ENCODE data around the gene PRM2. TPM values are rescaled to one million over a fixed set of nuclear protein-coding genes. Genes with fewer than 3 reads are reported as not detected.

Gene PRM2
- total and polyA plus RNA-seq, 2 of the 8 experiments (the other 6 are each of a cell fraction or from before 2014, with no cell fraction given), result not detected

DNA sequence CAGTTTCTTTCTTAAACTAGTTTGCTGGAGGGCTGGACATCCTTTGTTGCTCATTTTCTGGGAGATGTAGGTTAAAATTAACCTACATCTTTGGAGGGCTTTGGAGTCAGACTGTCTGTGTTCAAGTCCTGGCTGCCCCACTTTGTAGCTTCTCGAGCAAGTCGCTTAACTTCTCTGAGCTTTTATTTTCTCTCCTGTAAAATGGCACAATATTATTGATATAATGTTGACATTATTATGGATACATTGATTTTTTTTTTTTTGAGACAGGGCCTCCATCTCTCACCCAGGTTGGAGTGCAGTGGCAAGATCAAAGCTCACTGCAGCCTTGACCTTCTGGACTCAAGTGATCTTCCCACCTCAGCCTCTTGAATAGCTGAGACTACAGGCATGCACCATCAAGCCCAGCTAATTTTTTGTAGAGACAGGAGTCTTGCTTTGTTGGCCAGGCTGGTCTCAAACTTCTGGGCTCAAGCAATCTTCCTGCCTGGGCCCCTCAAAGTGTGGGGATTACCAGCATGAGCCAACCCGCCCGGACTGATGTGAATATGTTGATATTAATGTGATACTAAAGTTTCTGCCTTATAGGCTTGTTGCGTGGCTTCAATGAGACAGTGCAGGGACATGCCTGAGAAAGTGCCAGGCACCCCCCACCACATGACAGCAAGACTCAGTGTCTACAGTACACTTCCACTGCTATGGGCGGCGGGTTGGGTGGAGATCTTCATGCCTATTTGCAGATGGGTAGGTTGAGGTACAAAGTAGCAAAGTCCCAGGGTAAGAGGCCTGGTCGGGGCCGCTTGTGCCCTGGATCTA lies 37.4 kb upstream of the PRM2 start (continued):
- TF ChIP-seq NRF1 (IDR thresholded peaks at IDR 0.05; ENCODE audit: low read depth, low read length), result no peak
- no peak for TF ChIP-seq RXRA (IDR thresholded peaks at IDR 0.05; ENCODE audit: insufficient read depth, low read depth, low read length)
- no peak for TF ChIP-seq ZNF274 (IDR thresholded peaks at IDR 0.05; ENCODE audit: borderline replicate concordance, extremely low read depth, low read length)
- TF ChIP-seq, protein P1, sequence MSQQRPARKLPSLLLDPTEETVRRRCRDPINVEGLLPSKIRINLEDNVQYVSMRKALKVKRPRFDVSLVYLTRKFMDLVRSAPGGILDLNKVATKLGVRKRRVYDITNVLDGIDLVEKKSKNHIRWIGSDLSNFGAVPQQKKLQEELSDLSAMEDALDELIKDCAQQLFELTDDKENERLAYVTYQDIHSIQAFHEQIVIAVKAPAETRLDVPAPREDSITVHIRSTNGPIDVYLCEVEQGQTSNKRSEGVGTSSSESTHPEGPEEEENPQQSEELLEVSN (IDR thresholded peaks at IDR 0.05), result no peak
- TF ChIP-seq CTBP2 (IDR thresholded peaks at IDR 0.05; ENCODE audit: borderline replicate concordance, insufficient read depth, insufficient read length, low read length), result no peak
- TF ChIP-seq POLR2A (IDR thresholded peaks at IDR 0.05; ENCODE audit: control extremely low read depth in 1 of 2, low read depth in 2 of 2, low read length in 2 of 2), result no peak
- TF ChIP-seq POLR2AphosphoS5 (IDR thresholded peaks at IDR 0.05; ENCODE audit: low read depth, low read length), result no peak

Data from H1 (cell line).